Stimulated activated CD8-positive, alpha-beta memory T cell treated with anti-CD3 and anti-CD28 coated beads, Interleukin-4, amount 100 ng/mL, for 4 hours (primary cell): ENCODE data around the gene PIGQ.

Source experiments
- DNase-seq, 2 donors: peaks; one replicate each; pipeline ENCODE4 v3.0.0-alpha.2; 2020; ENCODE audit warnings: low read depth in 2 of 2, low spot score in 1 of 2

Gene PIGQ

DNA sequence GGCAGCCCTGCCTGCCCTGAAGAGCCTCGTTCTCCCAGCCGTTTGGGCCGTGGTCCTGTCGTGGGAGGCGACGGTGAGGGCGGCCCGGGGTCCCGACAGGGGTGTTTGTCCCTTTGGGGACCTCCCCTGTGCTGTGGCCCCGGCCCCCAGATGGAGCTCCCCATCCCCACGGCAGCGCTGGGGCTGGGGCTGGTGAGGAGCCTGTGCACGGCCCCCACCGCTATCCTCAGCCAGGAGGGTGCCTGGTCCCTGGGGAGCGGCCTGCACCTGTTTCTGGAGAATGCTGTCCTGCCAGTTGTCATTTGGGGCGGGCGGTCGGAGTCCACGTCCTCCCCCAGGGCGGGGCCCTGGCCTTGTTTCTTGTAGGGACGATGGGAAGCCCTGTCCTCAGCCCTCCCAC lies 35.6 kb upstream of the PIGQ start:
- DNase-seq = no peak

DNA sequence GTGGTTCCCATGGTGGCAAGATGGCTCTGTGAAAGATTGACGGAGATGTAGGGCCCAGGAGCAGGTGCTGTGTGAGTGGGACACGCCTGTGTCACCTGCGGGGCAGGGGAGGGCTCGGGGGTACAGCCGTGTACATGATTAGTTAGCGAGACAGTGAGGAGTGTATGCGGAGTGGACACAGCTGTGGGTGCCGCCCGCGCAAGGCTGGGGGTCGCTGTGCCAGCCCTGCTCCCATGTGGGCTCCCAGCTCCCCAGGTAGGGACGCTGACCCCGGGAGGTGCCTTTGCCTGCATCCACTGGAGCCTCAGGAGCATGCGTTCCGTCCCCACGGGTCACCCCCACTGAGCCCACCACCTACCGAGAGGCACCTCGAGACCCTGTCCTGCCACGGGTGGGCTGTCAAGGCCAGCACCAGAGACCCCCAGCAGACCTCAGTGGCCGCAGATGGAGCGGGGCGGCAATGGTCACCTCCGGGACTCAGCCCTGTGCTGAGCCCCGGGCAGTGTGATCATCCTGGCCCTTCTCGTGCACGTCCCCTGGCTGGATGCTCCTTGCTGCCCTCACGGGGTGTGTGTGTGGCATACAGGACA lies 34.8 kb upstream of the PIGQ start:
- no peak for DNase-seq

DNA sequence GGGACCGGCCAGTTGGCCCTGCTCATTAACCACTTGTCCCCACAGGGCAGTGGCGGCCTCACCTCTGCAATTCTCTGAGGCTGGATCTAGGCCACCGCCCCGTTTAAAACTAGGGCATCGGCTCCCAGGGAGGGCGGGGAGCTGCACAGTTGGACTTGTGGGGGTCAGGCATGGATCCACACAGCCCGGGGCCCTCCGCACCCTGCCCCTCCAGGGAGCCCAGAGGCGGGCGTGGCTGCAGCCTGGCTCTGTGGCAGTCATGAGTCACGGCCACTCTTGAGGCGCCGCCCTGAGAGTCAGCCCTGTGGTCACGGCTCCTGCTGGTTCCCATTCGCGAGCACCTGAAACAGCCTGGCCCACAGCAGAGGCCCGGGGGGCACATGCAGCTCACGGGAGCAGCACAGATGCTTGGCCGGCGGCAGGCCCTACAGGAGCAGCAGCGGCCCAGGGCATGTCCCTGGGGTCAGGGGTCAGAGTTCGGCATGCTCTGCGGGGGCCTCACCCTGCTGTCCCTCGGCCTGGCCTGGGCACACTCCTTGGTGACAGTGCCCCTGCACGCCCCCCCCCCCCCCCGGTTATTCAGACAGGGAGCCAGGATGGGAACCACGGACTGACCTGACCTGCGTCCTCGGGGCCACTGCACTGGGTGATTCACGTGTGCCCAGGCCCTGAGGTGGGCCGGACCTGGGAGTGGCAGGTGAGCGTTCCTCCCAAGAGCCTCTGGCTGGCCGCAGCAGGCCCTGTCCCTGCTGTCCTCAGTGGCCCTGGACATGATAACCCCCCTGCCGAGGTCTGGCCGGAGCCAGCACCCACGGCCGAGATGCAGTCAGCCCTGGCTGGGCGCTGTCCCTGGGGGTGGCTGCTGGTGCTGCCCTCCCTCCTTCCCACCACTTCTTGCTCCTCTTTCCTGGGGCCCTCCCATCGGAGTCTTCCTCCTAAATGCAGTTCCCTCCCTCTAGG lies 34.0 kb upstream of the PIGQ start:
- DNase-seq = no peak

DNA sequence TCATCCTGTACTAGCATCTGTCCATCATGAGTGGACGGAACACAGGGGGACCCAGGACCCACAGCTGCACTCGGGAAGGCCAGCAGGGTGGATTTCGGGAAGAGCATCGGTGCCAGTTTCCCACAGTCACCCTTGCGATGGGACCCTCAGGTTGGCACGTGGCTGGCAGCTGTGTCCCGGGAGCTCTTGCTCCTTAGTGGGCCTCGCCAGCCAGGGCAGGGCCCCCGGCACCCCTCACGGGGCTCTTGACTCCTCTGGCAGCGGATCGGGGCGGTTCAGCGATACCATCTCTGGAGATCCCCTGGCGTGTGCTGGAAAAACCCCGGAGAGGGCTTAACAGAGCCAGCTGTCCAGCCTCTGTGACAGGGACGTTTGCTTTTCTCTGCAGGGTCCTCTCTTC lies 33.0 kb upstream of the PIGQ start:
- DNase-seq = no peak

DNA sequence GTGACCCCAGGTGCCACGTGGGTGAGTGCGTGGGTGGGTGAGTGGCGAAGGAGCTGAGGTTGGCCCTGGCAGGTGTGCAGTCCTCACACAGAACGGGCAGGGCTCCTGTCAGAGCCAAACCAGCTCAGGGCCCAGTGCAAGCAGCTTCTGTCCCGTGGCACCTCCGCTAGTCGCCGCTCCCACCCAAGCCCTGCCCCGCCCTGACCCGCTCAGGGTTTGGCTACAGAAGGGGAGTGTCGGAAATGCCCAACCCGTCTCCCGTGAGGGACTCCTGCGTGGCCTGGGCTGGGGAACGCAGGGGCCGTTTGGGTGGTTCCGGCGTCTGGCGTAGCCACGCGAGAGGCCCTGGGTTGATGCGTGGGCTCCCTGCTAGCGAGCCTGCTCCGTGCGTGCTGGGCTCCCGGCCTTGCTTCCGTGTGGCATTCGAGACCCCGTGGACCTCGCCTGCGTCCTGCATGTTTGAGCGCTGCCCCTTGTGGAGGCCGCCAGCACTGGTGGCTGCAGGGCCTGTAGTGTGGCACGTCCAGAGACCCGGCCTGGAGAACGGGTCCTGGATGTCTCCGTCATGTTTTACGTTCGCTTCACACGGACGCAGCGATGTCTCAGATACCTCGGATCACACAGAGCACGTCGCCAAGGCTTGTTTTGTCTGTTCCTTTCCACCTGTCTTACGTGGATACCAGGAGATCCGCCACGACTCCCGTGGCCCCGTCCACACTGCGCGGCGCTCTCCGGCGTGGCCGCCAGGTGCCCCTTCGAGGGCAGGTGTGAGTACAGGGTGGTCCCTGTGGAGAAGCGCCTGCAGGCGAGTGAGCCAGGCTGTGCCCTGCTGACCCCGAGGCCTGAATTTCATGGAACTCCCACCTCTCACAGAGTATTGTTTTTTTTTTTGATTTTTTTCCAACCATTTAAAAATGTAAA lies 32.1 kb upstream of the PIGQ start:
- DNase-seq = no peak

DNA sequence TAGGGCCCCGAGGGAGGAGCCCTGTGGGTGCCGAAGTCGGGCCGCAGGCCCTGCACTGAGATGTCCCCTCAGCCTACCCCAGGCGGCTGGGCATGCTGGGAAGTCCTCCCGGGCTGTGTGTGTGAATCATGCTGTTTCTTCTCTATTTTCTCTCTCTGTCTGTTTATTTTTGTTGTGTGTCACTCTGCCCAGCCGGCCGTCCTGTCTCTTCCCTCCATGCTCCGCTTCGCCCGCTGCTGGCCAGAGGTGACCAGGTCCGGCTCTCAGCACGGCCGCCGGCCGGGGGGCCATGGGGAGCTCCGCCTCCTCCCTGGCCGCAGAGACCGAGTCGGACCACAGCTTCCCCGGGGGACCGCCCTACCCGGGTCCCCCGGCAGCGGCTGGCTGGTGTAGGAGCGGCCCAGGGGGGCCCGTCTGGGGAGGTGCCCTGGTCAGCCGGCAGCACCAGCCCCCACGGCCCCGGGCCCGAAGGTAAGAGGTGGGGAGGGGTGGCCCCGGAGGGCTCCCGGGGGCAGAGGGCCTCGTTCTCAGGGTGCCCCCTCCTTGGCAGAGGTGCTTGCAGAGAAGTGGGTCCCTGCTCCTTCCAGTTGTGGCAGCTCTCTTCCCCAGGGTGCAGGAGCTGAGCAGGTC lies 29.8 kb upstream of the PIGQ start:
- DNase-seq = no peak

DNA sequence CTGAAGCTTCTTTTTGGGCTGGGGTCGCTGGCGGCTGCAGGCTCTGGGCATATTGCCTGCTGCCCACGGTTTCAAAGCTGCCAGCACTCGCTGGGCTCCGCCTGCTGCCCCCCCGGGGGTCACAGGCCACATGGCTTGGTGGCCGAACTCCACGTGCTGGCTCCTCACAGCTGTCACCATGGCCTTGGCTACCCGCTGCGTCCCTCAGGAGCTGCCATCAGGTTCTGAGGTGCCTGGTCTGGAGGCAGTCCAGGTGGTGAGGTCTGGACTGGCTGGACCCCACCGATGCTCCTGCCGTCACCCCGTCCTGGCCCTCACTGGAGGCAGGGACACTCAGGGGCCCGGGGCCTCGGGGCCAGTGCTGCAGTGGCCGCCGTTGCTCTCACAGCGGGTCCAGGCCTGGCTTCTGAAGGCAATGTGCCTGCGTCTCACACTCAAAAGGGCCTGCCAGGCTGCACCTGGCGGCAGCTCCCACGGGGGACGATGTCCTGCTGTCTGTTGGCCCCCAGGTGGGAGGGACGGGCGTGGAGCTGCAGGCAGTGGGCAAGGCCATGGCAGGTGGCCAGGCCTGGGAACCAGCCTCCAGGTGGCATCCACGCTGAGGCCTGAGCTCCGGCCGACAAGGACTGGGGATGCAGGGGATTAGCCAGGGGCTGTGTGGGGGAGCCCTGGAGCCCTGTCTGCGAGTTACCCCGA lies 29.0 kb upstream of the PIGQ start:
- no peak for DNase-seq

DNA sequence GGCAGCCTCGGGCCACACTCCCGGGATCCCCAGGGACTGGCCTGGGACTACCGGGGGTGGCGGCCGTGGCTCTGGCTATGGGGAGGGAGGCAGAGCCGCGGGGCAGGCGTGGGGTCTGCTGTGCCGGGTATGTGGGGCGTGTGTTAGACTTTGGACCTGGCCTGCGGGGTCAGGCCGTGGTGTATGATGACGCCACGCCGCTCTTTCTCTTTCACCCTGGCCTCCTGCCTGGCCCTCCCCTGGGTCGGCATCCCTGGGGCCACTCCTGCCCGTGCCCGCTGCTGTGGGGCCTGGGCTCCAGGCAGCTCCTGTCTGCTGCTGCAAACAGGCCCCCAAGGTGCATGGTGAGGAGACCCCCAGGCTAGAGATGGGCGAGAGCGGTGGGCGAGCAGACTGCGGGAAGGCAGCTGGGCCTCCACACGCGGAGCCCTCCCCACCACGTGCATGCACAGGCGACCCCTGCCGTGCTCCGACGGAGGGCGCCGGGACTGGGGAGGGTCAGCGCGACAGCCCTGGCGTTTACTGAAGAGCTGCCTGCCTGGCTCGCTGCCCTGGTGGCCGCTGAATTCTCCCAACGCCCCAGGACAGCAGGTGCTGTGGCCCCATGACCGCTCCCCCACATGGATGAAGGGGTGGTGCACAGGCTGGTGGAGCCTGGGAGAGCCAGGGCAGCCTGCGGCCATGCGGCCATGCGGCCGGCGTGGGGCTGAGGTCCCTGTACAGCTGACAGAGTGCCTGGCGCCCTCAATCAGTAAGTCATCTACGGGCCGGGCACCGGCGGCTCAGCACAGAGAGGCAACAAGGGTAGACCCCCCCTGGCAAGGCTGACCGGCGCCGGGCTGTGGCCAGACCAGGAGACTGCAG lies 26.2 kb upstream of the PIGQ start:
- no peak for DNase-seq

DNA sequence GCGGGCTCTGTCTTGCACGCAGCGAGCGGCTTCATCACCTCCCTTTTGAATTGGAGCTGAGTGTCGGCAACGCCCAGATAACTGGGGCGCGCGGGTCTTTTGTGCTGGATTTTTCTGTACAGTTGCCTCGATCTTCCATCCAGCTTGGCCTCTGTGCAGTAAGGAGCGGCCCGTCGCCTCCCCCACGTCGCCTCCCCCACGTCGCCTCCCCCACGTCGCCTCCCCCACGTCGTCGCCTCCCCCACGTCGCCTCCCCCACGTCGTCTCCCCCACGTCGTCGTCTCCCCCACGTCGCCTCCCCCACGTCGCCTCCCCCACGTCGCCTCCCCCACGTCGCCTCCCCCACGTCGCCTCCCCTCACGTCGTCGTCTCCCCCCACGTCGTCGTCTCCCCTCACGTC lies 25.3 kb upstream of the PIGQ start:
- no peak for DNase-seq

DNA sequence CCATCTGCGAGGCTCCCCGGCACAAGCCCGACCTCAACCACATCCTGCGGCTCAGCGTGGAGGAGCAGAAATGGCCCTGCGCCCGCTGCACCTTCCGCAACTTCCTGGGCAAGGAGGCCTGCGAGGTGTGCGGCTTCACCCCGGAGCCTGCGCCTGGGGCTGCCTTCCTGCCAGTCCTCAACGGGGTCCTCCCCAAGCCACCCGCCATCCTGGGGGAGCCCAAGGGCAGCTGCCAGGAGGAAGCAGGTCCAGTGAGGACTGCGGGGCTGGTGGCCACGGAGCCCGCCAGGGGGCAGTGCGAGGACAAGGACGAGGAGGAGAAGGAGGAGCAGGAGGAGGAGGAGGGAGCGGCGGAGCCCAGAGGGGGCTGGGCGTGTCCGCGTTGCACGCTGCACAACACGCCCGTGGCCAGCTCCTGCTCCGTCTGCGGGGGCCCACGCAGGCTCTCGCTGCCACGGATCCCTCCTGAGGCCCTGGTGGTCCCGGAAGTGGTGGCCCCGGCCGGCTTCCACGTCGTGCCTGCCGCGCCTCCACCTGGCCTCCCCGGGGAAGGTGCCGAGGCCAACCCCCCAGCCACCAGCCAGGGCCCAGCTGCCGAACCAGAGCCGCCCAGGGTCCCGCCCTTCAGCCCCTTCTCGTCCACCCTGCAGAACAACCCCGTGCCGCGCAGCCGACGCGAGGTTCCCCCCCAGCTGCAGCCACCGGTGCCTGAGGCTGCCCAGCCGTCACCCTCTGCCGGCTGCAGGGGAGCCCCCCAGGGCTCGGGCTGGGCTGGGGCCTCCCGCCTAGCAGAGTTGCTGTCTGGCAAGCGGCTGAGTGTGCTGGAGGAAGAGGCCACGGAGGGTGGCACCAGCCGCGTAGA lies 22.6 kb upstream of the PIGQ start:
- DNase-seq = no peak

DNA sequence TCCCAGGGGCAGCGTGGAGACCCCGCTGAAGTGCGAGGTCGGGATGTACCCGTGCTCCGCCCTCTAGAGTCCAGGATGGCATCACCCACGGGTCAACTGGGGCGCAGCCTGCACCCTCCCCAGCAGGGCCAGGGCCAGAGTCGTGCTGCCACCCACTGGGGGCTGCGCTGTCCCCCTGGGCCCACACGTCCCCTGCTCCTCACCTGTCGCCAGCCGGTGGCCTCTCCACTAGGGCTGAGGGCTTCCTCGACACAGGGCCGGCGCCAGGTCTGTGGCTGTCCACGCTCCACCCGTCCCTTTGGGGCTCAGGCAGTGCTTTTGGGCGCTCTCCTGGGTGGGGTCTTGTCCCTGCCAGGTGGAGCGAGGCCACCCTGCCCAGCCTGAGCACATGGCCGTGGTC lies 21.2 kb upstream of the PIGQ start:
- DNase-seq = no peak

DNA sequence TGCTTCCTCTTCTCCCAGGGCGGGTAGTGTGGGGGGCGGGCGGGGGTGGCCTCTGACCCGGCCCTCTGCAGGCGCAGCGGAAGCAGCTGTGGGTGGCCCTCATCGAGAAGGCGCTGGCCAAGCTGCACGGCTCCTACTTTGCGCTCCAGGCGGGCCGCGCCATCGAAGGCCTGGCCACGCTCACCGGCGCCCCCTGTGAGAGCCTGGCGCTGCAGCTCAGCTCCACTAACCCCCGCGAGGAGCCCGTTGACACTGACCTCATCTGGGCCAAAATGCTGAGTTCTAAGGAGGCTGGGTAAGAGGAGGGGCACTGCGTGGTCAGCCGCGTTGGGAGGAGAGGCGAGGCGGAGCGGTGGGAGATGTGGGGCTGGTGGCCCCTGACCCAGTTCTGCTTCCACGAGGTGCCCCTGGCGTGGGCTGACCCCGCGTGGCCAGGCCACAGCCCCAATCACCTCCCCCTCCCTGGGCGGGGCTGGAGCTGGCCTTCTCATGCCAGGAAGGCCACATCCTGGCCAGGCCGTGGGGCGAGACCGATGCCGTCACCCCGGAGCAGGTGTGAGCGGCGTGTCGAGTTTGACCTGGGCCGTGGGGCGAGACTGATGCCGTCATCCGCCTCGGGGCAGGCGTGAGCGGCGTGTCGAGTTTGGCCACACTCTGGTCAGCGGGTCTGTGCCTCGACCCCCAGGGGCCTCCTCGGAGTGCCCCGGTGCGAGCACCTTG lies 20.1 kb upstream of the PIGQ start:
- no peak for DNase-seq

DNA sequence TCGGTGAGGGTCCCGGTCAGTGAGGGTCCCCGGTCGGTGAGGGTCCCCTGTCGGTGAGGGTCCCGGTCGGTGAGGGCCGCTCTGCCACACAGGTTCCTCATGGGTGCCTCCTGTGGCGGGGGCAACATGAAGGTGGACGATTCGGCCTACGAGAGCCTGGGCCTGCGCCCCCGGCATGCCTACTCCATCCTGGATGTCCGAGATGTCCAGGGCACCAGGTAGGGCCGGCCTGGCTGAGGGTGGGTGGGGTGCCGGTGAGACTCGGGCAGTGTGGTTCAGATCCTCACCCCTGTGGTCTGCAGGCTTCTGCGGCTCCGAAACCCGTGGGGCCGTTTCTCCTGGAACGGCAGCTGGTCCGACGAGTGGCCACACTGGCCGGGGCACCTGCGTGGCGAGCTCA lies 18.6 kb upstream of the PIGQ start:
- DNase-seq = no peak

DNA sequence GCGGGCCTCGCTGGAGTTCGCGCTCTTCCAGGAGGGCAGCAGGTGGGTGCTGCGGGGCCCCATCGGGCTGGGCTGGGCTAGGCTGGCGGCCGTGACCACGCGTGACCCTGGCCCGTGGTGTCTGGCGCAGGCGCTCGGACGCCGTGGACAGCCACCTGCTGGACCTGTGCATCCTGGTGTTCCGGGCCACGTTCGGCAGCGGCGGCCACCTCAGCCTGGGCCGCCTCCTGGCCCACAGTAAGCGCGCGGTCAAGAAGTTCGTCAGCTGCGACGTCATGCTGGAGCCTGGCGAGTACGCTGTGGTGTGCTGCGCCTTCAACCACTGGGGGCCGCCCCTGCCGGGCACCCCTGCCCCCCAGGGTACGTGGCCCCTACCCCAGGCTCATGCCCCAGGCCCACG lies 17.6 kb upstream of the PIGQ start:
- no peak for DNase-seq

DNA sequence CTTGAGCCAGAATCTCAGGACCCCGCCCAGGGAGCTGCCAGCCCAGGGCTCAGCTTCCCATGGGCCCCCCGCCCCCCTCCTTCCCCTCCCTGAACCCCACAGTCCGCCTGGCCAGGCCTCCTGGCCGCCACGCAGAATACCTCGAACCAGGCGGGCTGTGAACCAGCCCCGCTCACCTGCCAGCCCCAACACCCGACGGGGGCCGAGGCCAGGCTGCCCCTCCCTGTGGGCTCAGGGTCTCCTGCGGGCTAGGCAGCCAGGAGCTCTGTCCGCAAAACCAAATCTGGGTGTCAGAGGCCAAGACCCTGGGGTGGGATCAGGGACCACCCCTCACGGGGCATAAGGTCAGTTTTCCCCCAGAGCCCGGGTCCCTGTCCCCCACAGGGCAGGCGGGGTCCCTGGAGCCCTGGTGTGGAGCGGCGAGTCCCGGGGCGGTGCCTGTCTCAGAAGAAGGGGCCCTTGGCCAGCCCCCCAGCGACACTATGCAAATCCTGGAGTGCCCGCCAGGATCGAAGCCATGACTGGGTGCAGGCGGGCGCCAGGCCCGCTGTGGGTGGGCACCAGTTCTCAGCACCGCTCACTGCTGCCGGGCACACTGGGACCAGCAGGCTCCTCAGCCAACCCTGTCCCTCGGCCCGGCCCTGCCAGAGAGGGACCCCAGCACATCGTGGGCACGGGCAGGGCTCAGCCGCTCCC lies 16.0 kb upstream of the PIGQ start:
- DNase-seq = no peak

DNA sequence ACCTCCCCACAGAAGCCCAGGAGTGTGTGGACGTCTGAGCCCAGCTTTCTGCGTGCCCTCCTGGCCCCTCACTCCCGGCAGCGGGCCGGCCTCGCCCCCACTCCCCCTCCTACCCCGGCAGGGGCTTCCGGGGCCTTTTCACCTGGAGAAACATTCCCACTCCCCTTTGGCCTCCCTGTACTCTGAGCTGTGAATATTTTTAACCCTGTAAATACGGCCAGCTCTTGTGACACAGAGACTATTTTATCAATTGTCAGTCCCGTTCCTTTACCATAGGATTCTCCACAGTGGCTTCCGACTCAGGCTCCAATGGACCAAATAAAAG lies 15.5 kb upstream of the PIGQ start:
- DNase-seq = no peak

DNA sequence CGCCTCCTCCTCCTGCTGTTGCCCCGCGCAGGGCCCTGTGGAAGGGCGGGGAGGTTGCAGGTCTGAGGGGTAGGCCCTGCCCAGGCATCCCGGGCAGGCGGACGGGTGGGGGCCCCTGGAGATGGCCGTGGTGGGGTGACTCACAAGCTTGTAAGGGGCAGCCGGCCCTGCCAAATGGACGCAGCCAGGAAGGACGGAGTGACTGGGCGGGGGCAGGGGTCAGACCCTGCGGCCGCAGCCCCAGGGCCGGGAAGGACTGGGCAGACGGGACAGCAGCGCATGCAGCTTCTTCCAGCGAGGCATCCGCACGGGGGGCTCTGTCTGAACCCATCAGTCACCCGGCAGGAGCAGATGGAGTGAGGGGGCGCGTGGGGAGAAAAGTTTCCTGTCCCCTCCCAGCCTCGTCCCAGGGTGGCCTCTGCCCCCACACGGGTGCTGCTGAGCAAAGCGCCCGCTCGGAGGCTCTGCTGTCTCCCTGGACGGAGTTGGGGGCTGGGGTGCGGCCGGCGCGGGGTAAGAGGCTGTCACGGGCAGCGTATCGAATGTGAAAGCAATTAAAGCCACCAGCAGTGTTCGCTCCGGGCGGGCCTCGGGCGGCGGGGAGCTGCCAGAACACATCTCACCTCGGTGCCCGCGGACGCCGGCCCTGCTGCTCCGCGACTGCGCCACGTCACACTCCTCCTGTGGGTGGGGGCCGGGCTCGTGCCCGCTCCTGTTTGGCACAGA lies 15.0 kb upstream of the PIGQ start:
- DNase-seq = no peak
